Measurements from ENCODE around the gene MMP17. TPM values are rescaled to one million over a fixed set of nuclear protein-coding genes. Genes with fewer than 3 reads are reported as not detected.

The MMP17 gene
- polyA plus RNA-seq (2011; rRNA removed) (12.7 and 13.7 TPM in 2 replicates), polyA minus RNA-seq (2011; rRNA and poly(A)+ RNA removed) (11.7 and 12.0 TPM in 2 replicates)

DNA sequence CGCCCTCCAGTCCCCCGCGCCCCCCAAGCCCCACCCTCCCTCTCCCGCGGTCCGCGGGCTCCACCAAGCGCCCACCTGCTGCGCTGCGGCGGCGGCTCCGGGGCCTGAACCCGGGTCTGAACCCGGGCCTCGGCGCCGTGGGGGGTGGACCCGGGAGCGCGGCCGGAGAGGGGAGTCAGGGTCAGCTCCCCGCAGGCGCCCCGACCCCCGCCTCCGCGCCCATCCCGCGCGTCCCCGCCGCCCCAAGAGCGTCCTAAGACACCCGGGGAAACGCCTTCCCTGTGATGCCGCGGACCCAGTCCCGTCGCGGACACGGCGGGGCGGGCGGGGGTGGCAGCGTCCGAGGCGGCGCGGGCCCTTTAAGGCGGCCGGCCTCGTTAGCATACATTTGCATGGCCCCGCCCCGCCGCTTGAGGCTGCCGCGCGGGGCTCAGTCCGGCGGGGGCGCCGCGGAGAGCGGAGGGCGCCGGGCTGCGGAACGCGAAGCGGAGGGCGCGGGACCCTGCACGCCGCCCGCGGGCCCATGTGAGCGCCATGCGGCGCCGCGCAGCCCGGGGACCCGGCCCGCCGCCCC, at the start of gene MMP17:
Gene MMP17, plus strand, starts transcription at position 433 of the 574 bp plus-strand sequence. Its CDS starts 102 bp downstream, at position 535.
- ChIA-PET POLR2A (no interaction called here), CTCF (interaction anchor here (0.9 to 3.2 kb wide), 2 partner anchors 723 to 907 kb away, joined by 3 to 29 read pairs; no protein-coding TSS in a partner anchor)
- no peak for DNase-seq (ENCODE audit: low read depth)
- no peaks in the 10 kb centered on the region; the same call in 1 of the 2 replicates for H3K36me3 ChIP-seq (ENCODE audit: control insufficient read depth, insufficient read depth, low read length)
- H3K4me3 ChIP-seq (ENCODE audit: low read depth, low read length) = peak within 1 kb of the TSS; percentile 76
- no peaks in the 10 kb centered on the region for H3K27me3 ChIP-seq (ENCODE audit: control insufficient read depth, insufficient read depth, low read length)
- TF ChIP-seq, protein P1, sequence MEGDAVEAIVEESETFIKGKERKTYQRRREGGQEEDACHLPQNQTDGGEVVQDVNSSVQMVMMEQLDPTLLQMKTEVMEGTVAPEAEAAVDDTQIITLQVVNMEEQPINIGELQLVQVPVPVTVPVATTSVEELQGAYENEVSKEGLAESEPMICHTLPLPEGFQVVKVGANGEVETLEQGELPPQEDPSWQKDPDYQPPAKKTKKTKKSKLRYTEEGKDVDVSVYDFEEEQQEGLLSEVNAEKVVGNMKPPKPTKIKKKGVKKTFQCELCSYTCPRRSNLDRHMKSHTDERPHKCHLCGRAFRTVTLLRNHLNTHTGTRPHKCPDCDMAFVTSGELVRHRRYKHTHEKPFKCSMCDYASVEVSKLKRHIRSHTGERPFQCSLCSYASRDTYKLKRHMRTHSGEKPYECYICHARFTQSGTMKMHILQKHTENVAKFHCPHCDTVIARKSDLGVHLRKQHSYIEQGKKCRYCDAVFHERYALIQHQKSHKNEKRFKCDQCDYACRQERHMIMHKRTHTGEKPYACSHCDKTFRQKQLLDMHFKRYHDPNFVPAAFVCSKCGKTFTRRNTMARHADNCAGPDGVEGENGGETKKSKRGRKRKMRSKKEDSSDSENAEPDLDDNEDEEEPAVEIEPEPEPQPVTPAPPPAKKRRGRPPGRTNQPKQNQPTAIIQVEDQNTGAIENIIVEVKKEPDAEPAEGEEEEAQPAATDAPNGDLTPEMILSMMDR (IDR thresholded peaks at IDR 0.05; ENCODE audit: insufficient read depth, low read depth, low read length) = no peak

DNA sequence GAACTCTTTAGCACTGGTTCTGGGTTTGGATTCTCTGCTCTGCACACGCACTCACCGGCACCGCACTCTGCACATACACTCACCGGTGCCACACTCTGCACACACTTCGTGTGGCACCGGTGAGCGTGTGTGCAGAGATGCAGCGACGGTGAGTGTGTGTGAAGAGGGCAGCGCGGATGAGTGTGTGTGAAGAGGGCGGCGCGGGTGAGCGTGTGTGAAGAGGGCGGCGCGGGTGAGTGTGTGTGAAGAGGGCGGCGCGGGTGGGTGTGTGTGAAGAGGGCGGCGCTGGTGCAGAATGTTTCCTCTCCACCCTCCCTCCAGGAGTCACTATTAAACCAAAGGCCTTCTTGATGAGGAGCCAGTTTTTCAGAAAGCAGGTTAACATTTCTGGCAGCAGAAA, 49.2 kb upstream of the MMP17 start:
- no peak for DNase-seq (ENCODE audit: low read depth)
- peaks cover 8% of the 10 kb centered on the region for H3K36me3 ChIP-seq (ENCODE audit: control insufficient read depth, insufficient read depth, low read length)
- TF ChIP-seq, protein P1 (IDR thresholded peaks at IDR 0.05; ENCODE audit: insufficient read depth, low read depth, low read length) = no peak
- no peak overlapping the region for H3K4me3 ChIP-seq (ENCODE audit: low read depth, low read length)
- CTCF ChIA-PET = no interaction called here
- no peaks in the 10 kb centered on the region for H3K27me3 ChIP-seq (ENCODE audit: control insufficient read depth, insufficient read depth, low read length)
- POLR2A ChIA-PET = no interaction called here

DNA sequence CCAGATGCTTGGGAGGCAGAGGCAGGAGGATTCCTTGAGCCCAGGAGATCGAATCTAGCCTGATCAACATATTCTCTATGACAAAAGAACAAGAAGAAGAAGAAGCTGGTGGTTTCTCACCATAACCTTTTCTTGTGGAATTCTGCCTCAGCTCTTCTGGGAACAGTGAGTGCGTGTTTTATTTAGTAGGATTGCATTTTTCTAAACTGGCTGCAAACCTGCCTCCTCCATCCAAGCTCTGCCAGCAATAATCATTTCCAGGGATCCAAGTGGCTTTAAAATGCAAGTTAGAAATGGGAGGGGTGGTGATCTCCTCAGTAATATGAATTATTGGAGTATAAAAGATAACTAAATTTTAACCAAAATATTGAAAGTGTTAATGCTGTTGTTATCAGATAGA, 46.1 kb upstream of the MMP17 start:
- no peak overlapping the region for H3K4me3 ChIP-seq (ENCODE audit: low read depth, low read length)
- DNase-seq (ENCODE audit: low read depth) = no peak
- no peaks in the 10 kb centered on the region for H3K27me3 ChIP-seq (ENCODE audit: control insufficient read depth, insufficient read depth, low read length)
- POLR2A ChIA-PET = no interaction called here
- TF ChIP-seq, protein P1 (IDR thresholded peaks at IDR 0.05; ENCODE audit: insufficient read depth, low read depth, low read length) = no peak
- H3K36me3 ChIP-seq (ENCODE audit: control insufficient read depth, insufficient read depth, low read length) = peaks cover 15% of the 10 kb centered on the region
- CTCF ChIA-PET = no interaction called here

DNA sequence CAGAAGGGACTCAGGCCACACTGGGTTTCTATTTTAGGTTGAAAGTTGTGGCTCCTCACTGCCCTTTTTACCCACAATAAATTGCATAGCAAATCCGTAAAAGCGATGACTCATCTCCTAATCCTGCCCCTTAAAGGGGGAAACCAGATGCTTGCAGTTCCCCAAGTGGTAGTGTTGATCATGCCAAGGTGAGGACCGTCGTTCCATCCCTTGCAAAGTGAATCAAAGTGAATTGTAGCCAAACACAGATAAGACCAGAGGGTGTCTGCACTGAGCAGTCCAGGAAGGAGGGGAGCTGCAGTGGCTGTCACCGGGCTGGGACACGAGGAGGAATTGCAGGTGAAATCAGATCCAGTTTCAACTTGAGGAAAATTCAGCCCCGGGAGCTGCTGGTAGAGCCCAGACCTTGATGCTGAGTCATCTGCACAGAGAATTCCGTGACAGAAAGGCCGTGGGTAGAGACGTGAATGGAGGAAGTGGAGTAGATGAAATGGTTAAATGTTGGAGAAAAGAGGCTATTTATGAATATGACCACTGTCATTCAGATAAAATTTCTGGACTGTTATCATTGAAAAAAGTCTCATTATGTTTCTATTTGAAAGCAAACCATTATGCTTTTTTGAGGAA, 44.2 kb upstream of the MMP17 start:
- peak overlapping the region; percentile 12; the same call in 1 of the 2 replicates for H3K4me3 ChIP-seq (ENCODE audit: low read depth, low read length)
- ChIA-PET POLR2A (no interaction called here), CTCF (interaction anchor here (1.3 kb wide), 1 partner anchor 47 kb away, joined by 3 read pairs; no protein-coding TSS in a partner anchor)
- peak; percentile 68 for DNase-seq (ENCODE audit: low read depth)
- no peaks in the 10 kb centered on the region for H3K27me3 ChIP-seq (ENCODE audit: control insufficient read depth, insufficient read depth, low read length)
- TF ChIP-seq, protein P1 (IDR thresholded peaks at IDR 0.05; ENCODE audit: insufficient read depth, low read depth, low read length) = no peak
- H3K36me3 ChIP-seq (ENCODE audit: control insufficient read depth, insufficient read depth, low read length) = peaks cover 16% of the 10 kb centered on the region

DNA sequence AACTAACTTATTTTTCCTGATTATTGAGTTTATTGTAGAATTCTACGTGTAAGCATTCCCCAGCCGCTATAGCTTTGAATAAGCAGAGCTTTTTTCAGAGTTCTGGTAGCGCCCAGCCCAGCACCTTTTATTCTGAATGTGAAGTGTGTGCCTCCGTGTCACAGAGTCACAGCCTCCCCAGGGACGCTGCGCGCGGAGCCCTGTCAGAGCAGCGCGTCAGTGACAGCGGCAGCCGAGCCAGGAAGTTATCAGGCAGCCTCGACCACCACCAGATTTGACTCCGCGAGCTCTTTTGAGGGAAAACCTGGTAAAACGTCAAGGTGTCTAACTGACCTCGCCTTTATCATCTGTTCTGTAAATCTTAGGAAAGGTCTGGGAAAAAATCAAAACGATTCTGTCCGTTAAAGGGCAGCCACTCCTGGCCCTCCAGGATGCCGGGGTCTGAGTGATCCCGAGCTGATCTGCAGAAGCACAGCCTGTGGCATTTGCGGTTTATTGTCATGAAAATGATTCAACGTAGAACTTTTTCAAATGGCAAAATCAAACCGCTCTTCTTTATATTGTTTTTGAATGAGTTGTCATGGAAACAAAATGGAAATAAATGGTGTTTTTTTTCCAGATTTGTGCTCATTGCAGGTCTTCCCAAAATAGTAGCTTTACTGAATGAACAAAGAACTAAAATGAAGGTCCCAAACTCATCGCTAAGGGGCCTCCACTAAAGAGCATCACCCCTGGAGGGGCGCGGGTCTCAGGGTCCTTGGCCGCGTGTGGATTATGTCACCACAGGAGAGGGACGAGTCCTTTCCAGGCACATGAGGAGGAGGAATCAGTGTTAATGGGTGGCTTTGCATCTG, 43.1 kb upstream of the MMP17 start:
- peaks cover 16% of the 10 kb centered on the region for H3K36me3 ChIP-seq (ENCODE audit: control insufficient read depth, insufficient read depth, low read length)
- CTCF ChIA-PET = interaction anchor here (0.7 to 1.2 kb wide), 2 partner anchors 31 to 869 kb away, joined by 3 read pairs; no protein-coding TSS in a partner anchor

More for the DNA sequence above, 43.1 kb upstream of the MMP17 start:
- POLR2A ChIA-PET = no interaction called here
- Histone ChIP-seq H3K4me3 (ENCODE audit: low read depth, low read length) (no peak overlapping the region), H3K27me3 (ENCODE audit: control insufficient read depth, insufficient read depth, low read length) (no peaks in the 10 kb centered on the region)
- TF ChIP-seq, protein P1 (IDR thresholded peaks at IDR 0.05; ENCODE audit: insufficient read depth, low read depth, low read length) = no peak
- DNase-seq (ENCODE audit: low read depth) = peak; percentile 20
